Esophagus squamous epithelium (tissue), 5 donors: ENCODE measurements around the gene PICK1. TPM values are rescaled to one million over a fixed set of nuclear protein-coding genes. Genes with fewer than 3 reads are reported as not detected.

Experiments
- DNase-seq: peaks from one replicate; lab custom pipeline; 2025; lab: John Stamatoyannopoulos, UW
- H3K27ac ChIP-seq, 4 donors: fragments of 200-600 bp; sonication (generic); one replicate each; pipeline ENCODE4 v1.5.1; 2016 to 2019; ENCODE audit warnings: mild to moderate bottlenecking in 1 of 4
- H3K27me3 ChIP-seq, 4 donors: fragments of 200-600 bp; sonication (generic); 1 replicate in 3 of 4; 2 replicates in 1 of 4; pipeline versions ENCODE4 v1.5.1 to v1.6.0; 2017 to 2021; ENCODE audit warnings: antibody characterized with exemption in 1 of 4
- H3K36me3 ChIP-seq, 3 donors: fragments of 200-600 bp; sonication (generic); one replicate each; pipeline ENCODE4 v1.5.1; 2016 to 2019
- H3K4me1 ChIP-seq, 3 donors: fragments of 200-600 bp; sonication (generic); one replicate each; pipeline ENCODE4 v1.5.1; 2017 to 2019
- H3K4me3 ChIP-seq, 4 donors: fragments of 200-600 bp; sonication (generic); 1 replicate in 3 of 4; 2 replicates in 1 of 4; pipeline ENCODE4 v1.5.1; 2016 to 2019; ENCODE audit warnings: mild to moderate bottlenecking in 2 of 4, moderate library complexity in 1 of 4
- H3K9me3 ChIP-seq, 3 donors: fragments of 200-600 bp; sonication (generic); one replicate each; pipeline ENCODE4 v1.5.1; 2016 to 2019
- POLR2A ChIP-seq, 4 donors: fragments of 450-650 bp; IDR thresholded peaks; one replicate each; pipeline ENCODE4 v1.6.1; 2017; ENCODE audit warnings: antibody characterized with exemption in 4 of 4, mild to moderate bottlenecking in 4 of 4, moderate library complexity in 3 of 4
- WGBS, 2 donors: methylation state at CpG; one replicate each; pipeline ENCODE4 v1.1.5; 2018; 5-methylcytosine and 5-hydroxymethylcytosine counted together
- intact Hi-C: fragments of 100-400 bp; cut with DNase I; formaldehyde crosslinking; loops from one replicate; pipeline ENCODE4 v1.15.0; 2022
- total RNA-seq, 4 donors: library from RNA; depleted of rRNA; stranded (reverse); fragments of >200 nt; gene quantifications; one replicate each; pipeline ENCODE4 v1.1.0, GENCODE V29; 2016
- TF ChIP-seq, protein P1 (sequence below), 6 experiments: fragments of 450-650 bp in 4 of 6; fragments of 200-600 bp in 2 of 6; sonication (generic) in 2 of 6; IDR thresholded peaks; one replicate each; pipeline ENCODE4 v1.5.1; 2016 to 2019; ENCODE audit warnings: antibody characterized with exemption in 6 of 6, mild to moderate bottlenecking in 4 of 6, moderate library complexity in 4 of 6
- donor health status: DM: yes; HTN: yes; CAD: no.

The PICK1 gene
- total RNA-seq, 4 donors from 2014 or later = 26.3 to 53.1 (median 31.2) TPM

DNA sequence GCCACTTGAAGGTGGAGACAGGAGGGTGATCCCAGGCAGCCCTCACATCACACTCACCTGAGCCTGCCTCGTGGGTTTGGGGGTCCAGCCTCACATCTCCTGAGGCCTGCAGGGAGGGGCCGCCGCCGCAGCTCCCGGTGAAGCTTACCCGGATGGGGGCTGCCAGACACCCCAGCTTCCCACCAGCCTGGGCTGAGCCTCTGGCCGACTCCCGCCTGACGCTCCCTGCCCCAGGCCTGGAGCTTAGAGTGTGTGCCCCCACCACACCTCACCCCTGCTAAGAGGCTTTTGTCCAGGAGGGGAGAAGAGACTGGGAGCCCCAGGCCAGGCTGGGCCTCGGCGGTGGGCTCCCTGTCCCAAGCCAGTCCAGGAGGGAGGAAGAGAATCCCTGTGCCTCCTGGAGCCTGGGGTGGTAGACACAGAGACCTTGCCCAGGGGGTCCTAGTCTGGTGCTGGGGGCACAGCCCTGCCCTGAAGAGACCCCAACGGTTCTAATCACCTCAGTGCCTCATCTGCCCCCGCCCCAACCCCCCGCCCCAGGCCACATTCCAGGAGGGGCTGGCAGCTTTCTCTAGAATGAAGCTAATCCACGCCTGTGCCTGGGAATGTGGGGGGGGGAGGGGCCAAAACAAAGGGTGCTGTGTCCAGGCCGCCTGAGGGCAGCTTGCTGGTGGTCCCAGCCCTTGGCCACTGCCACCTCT lies 26.9 kb downstream of the PICK1 start, which contains the start of gene SLC16A8:
Gene SLC16A8, minus strand, starts transcription at position 254 of the 701 bp plus-strand sequence. CDS start 1,311 bp downstream, outside the sequence.
- TF ChIP-seq, protein P1, sequence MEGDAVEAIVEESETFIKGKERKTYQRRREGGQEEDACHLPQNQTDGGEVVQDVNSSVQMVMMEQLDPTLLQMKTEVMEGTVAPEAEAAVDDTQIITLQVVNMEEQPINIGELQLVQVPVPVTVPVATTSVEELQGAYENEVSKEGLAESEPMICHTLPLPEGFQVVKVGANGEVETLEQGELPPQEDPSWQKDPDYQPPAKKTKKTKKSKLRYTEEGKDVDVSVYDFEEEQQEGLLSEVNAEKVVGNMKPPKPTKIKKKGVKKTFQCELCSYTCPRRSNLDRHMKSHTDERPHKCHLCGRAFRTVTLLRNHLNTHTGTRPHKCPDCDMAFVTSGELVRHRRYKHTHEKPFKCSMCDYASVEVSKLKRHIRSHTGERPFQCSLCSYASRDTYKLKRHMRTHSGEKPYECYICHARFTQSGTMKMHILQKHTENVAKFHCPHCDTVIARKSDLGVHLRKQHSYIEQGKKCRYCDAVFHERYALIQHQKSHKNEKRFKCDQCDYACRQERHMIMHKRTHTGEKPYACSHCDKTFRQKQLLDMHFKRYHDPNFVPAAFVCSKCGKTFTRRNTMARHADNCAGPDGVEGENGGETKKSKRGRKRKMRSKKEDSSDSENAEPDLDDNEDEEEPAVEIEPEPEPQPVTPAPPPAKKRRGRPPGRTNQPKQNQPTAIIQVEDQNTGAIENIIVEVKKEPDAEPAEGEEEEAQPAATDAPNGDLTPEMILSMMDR (IDR thresholded peaks at IDR 0.05) = no peak
- no peak for TF ChIP-seq POLR2A (IDR thresholded peaks at IDR 0.05)
- Histone ChIP-seq H3K9me3 (no peaks in the 10 kb centered on the region), H3K27ac (no peak within 1 kb of the TSS), H3K4me3 (no peak within 1 kb of the TSS), H3K36me3 (peaks cover 0 to 5% (median 0%) of the 10 kb centered on the region in 3 donors), H3K27me3 (peaks cover 3 to 63% (median 11%) of the 10 kb centered on the region in 4 donors), H3K4me1 (peaks cover 23 to 40% (median 29%) of the 10 kb centered on the region in 3 donors)
- intact Hi-C loops = no loop called here
- WGBS, 2 donors = no CpG with 5 or more reads among the region's 16 CpGs
- no peak for DNase-seq

DNA sequence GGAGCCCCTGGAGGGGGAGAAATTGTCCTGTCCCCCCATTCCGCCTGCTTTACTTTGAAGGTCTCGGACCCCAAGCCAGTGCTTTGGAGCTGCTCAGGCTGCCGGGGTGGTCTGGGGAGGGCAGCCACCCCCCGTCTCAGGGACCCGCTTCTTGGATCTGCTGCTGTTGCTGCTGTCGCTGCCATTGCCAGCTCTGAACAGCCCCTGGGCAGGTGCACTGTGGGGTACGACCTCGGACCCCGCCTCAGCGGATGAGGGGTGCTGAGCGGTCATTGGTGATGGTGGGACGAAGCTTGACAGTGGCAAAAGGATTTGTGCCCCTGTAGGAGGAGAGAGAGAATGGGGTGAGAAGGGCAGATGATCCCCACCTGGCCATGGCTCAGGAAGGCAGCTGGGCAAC lies 27.9 kb downstream of the PICK1 start:
- no peak for DNase-seq
- 90 to 92% methylated on average over 3 of the region's 12 CpGs for WGBS, 2 donors
- Histone ChIP-seq H3K4me1 (peaks cover 23 to 47% (median 36%) of the 10 kb centered on the region in 3 donors), H3K27me3 (peaks cover 3 to 68% (median 11%) of the 10 kb centered on the region in 4 donors), H3K9me3 (no peaks in the 10 kb centered on the region), H3K27ac (no peak overlapping the region), H3K4me3 (no peak overlapping the region), H3K36me3 (peaks cover 0 to 5% (median 0%) of the 10 kb centered on the region in 3 donors)
- no peak for TF ChIP-seq POLR2A (IDR thresholded peaks at IDR 0.05)
- TF ChIP-seq, protein P1 (IDR thresholded peaks at IDR 0.05) = no peak
- intact Hi-C loops = no loop called here

DNA sequence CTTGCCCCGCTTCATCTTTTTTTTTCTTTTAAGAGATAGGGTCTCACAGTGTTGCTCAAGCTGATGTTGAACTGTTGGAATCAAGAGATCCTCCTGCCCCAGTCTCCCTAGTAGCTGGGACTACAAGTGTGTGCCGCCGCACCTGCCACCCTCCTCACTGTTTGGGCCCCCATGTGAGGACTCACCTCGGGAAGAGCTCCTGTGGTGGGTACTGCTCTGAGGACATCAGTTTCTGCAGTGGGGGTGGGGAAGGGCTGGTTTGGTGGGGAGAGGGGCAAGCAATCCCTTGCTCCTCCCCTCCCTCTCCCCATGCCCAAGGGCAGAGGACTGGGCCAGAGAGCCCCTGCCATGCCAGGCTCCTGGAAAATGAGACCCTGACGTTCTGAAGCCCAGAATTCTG lies 28.3 kb downstream of the PICK1 start:
- Histone ChIP-seq H3K4me1 (peaks cover 23 to 45% (median 36%) of the 10 kb centered on the region in 3 donors), H3K9me3 (no peaks in the 10 kb centered on the region), H3K36me3 (peaks cover 0 to 5% (median 0%) of the 10 kb centered on the region in 3 donors), H3K4me3 (no peak overlapping the region), H3K27ac (no peak overlapping the region), H3K27me3 (peaks cover 3 to 63% (median 11%) of the 10 kb centered on the region in 4 donors)
- DNase-seq = no peak
- WGBS, 2 donors = 78 to 83% methylated on average over 3 of the region's 5 CpGs
- intact Hi-C loops = no loop called here
- TF ChIP-seq, protein P1 (IDR thresholded peaks at IDR 0.05) = no peak
- no peak for TF ChIP-seq POLR2A (IDR thresholded peaks at IDR 0.05)

DNA sequence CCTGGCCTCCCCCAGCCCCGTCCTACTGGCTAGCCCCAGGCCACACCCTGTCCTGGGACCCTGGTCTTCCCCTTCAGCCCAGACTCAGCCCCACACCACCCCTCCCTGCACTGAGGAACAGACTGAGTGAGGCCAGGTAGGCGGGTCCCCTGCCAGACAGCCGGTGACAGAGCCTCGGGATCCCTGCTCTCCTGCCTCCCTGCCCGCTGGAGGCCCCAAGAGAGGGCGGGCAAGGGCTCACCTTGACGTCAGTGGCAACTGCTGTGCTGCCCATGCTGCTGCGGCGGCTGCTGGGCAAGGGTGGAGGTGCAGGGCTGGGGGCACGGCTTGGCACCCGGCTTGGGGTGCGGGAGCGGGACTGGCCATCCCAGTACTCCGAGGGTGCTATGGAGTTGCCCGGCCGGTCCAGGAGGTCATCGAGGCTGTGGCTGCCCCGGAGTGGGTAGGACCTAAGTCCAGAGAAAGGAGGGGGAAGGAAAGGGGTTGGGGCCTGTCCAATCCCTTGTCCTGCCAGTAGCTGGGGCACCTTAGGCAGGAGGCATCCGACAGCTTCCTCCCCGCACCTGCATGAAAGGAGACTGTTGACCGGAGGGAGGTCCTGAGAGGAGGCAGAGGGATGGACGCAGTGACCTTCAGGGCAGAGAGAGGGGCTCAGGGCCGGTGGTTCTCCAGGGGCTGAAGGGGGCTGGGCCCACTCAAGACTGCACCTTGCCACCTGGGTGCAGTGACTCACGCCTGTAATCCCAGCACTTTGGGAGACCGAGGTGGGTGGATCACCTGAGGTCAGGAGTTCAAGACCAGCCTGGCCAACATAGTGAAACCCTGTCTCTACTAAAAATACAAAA lies 29.0 kb downstream of the PICK1 start:
- TF ChIP-seq, protein P1 (IDR thresholded peaks at IDR 0.05) = no peak
- TF ChIP-seq POLR2A (IDR thresholded peaks at IDR 0.05) = no peak
- intact Hi-C loops = no loop called here
- H3K27ac ChIP-seq = no peak overlapping the region
- no peak overlapping the region for H3K4me3 ChIP-seq
- peaks cover 0 to 5% (median 0%) of the 10 kb centered on the region in 3 donors for H3K36me3 ChIP-seq
- DNase-seq = no peak
- no peaks in the 10 kb centered on the region for H3K9me3 ChIP-seq
- peaks cover 17 to 38% (median 29%) of the 10 kb centered on the region in 3 donors for H3K4me1 ChIP-seq
- 86 to 100% methylated on average over 2 to 7 of the region's 25 CpGs for WGBS, 2 donors
- peaks cover 3 to 56% (median 11%) of the 10 kb centered on the region in 4 donors for H3K27me3 ChIP-seq
